Skeletal muscle satellite cell (primary cell): ENCODE data around the gene SEPTIN2.

Experiments
- H3K27me3 ChIP-seq: 2 replicates; pipeline ENCODE4 v1.7.0; 2013; ENCODE audit warnings: low read length; ENCODE audit not compliant: control insufficient read depth, insufficient read depth
- H3K36me3 ChIP-seq: 2 replicates; pipeline ENCODE4 v1.7.0; 2013; ENCODE audit warnings: mild to moderate bottlenecking, control low read depth, low read length; ENCODE audit not compliant: insufficient read depth
- H3K4me1 ChIP-seq: 2 replicates; pipeline ENCODE4 v1.7.0; 2013; ENCODE audit warnings: low read length; ENCODE audit not compliant: control insufficient read depth, insufficient read depth
- H3K4me2 ChIP-seq: 2 replicates; pipeline ENCODE4 v1.7.0; 2013; ENCODE audit warnings: mild to moderate bottlenecking, low read length
- H3K4me3 ChIP-seq: 2 replicates; pipeline ENCODE4 v1.7.0; 2013; ENCODE audit warnings: low read length
- H3K9ac ChIP-seq: 2 replicates; pipeline ENCODE4 v1.7.0; 2013; ENCODE audit warnings: mild to moderate bottlenecking, low read depth, low read length, moderate library complexity
- H3K9me3 ChIP-seq: replicated peaks from 2 replicates; pipeline ENCODE4 v1.7.0; 2013; ENCODE audit warnings: mild to moderate bottlenecking, control low read depth, low read length

Gene SEPTIN2

DNA sequence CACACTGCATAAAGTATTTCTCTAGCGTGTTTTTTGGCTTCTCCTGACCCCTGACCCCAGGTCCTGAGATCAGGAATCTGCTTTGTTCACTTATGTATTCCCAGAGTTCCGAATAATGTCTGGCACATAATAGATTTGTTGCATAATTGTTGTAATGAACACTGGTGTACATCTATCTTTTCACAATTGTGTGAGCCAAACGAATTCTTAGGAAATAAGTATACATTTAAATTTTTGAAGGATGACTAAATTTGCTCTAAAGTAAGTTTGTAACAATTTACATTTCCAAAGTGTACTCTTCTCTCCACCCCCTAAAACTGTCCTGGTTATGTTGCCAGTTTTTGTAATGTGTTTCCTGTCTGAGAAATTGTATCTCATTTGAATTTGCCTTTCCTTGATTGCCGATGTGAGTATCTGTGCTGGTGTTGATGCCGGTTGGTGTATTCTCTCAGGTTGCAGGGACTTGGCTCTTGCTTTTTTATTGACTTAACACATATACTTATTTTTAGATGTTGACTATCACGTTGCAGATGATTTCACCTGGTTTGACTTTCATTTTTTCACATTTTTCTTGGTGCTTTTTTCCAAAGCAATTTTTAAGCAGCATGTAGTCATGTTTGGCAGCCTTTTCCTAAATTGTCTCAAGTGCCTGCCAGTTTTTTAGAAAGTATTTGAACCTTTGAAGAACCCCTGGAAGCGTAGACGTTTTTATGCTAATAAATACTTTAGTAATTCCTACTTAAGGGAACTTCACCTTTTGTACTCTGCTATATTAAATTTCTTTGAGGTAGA lies 24.3 kb downstream of the SEPTIN2 start:
- Histone ChIP-seq H3K4me3 (no peak overlapping the region), H3K9me3 (no peaks in the 10 kb centered on the region), H3K36me3 (peaks cover 83% of the 10 kb centered on the region), H3K4me1 (peaks cover 11% of the 10 kb centered on the region), H3K27me3 (no peaks in the 10 kb centered on the region), H3K4me2 (no peak overlapping the region), H3K9ac (no peak overlapping the region)

DNA sequence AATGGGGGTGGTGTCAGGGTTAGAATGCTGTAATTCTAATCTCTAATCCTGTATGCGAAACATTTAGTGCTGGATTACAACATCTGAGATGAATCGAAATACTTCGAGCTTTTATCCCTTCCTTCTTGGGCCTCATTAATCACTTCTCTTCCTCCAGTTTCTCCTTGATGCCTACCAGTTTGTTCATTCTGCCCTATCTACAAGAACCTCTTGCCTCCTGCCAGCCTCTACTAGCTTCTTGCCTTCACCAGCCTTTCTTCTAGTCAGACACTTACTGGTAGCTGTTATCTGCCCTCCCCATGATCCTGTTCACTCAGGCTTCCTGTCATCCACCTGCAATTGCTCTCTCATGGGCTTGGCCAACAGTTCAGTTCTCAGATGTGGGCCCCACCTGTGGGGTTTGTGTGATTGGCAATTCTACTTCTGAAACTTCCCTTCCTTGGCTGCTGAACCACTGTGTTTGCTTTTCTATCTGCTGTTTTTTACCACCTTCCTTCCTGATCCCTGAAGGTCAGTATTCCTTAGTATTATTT lies 25.0 kb downstream of the SEPTIN2 start:
- peaks cover 82% of the 10 kb centered on the region for H3K36me3 ChIP-seq
- no peaks in the 10 kb centered on the region for H3K9me3 ChIP-seq
- no peak overlapping the region for H3K4me2 ChIP-seq
- H3K4me1 ChIP-seq, result peaks cover 11% of the 10 kb centered on the region
- no peak overlapping the region for H3K9ac ChIP-seq
- no peaks in the 10 kb centered on the region for H3K27me3 ChIP-seq
- H3K4me3 ChIP-seq, result no peak overlapping the region

DNA sequence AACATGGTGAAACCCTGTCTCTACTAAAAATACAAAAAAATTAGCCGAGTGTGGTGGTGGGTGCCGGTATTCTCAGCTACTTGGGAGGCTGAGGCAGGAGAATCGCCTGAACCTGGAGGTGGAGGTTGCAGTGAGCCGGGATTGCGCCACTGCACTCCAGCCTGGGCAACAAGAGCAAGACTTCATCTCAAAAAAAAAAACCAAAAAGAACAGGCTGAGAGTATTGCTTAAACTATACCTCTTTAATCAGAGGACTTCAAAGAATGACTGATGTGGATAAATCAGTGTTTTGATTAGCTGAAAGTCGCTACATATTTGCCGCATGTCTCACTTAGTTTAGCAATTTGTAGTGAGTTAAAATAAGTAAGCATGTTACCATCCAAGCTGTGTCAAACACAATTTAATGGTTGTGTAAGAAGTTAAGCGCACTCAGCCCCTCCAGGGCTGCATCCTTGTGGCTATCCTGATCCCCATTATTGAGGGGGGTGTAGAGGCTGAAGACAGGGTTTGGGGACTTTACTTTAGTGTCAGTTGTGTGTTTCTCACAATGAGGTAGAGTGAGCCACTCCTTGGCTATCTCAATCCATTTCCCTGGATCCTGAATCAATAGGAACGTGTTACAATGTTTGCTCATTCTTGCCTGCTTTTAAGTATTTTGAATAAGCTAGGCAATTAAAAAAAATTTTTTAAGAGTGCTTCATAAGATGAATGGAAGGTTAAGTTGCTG lies 29.4 kb downstream of the SEPTIN2 start:
- H3K27me3 ChIP-seq, result no peaks in the 10 kb centered on the region
- no peaks in the 10 kb centered on the region for H3K9me3 ChIP-seq
- peaks cover 3% of the 10 kb centered on the region for H3K4me1 ChIP-seq
- H3K36me3 ChIP-seq, result peaks cover 90% of the 10 kb centered on the region
- H3K9ac ChIP-seq, result no peak overlapping the region
- H3K4me3 ChIP-seq, result no peak overlapping the region
- H3K4me2 ChIP-seq, result no peak overlapping the region

DNA sequence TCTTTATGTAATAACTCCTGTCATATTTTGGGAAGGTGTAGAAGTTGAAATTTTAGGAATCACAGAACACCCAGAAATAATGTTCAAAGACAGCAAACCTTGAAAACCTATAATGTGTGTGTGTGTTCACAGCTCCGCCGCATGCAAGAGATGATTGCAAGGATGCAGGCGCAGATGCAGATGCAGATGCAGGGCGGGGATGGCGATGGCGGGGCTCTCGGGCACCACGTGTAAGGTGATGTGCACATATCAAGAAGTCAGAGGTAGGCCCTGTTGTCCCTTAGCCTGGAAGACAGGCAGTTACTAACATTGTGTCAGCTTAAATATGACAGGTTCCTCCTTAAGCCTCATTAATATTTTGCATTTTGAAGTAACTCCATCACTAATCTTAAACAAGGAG lies 34.2 kb downstream of the SEPTIN2 start:
- Histone ChIP-seq H3K9me3 (no peaks in the 10 kb centered on the region), H3K4me1 (peaks cover 1% of the 10 kb centered on the region), H3K36me3 (peaks cover 93% of the 10 kb centered on the region), H3K4me3 (no peak overlapping the region), H3K27me3 (no peaks in the 10 kb centered on the region), H3K9ac (no peak overlapping the region), H3K4me2 (no peak overlapping the region)

DNA sequence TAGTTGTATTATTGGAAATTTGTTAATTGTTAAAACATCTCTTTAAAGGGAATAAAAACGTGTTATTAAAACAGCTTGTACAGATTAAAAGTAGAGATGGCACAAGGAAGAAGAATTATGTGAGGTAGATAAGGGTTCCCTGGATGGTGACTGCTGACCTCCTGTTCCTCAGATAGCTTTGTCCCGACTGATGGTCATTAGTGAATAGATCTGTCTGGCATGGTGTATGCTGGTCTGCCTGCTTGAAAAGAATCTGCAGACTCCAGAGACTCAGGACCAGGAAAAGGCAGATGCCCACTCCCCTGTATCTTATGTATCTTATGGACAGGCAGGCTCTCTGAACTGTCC lies 34.8 kb downstream of the SEPTIN2 start:
- Histone ChIP-seq H3K27me3 (no peaks in the 10 kb centered on the region), H3K9me3 (no peaks in the 10 kb centered on the region), H3K9ac (no peak overlapping the region), H3K4me3 (no peak overlapping the region), H3K4me2 (no peak overlapping the region), H3K4me1 (peaks cover 5% of the 10 kb centered on the region), H3K36me3 (peaks cover 91% of the 10 kb centered on the region)

DNA sequence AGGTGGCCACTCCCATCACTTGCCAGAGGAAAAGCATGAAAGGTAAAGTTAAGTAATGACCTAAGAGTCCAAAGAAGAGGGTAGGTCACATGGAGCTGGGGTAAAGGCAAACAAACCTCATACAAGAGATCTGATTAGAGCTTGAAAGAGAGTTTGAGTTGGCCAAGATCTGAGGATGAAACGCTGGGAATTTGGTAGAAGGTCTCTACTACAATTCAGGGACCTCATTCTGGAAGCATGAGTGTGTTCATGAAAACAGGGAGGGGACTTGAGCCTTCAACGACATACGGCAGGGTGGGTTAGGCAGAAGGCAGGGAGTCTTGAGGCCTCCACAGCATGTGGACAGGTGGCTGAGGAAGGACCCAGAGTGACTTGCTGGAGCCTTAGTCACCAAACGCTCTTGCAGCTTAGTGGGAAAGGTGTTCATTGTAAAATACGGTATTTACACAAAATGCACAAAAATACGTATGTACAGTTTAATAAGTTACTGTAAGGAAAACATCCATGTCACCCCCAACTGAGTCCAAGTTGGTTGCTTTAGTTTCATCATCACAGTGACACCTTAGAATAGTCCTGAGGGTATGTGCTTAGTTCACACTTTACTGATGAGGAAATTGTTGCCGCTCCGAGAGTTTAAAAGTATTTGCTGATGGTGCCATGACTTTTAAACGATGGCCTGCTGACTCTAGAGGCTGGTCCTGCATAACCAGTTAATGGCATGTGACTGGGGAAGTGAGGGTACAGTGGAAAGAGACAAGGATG lies 35.3 kb downstream of the SEPTIN2 start:
- peaks cover 5% of the 10 kb centered on the region for H3K4me1 ChIP-seq
- H3K4me2 ChIP-seq, result no peak overlapping the region
- H3K9ac ChIP-seq, result no peak overlapping the region
- peaks cover 86% of the 10 kb centered on the region for H3K36me3 ChIP-seq
- no peak overlapping the region for H3K4me3 ChIP-seq
- H3K9me3 ChIP-seq, result no peaks in the 10 kb centered on the region
- no peaks in the 10 kb centered on the region for H3K27me3 ChIP-seq

DNA sequence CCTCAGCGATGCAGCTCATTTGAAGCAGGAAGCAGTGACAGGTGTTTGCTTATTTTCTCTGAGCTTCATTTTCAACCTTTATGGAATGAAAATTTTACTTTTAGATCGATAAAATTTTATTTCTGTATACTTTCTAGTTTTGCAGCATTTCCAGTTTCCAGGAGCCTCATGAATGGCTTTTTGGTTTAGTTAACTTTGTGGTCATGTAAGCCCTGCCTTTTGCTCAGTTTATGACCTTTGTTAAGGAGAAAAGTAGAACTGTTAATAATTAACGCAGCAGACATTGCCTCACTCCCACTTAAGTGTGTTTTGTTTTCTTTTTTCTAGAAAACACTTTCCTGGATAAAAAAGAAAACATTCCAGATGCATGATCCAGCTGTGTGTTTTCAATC lies 35.9 kb downstream of the SEPTIN2 start:
- Histone ChIP-seq H3K36me3 (peaks cover 81% of the 10 kb centered on the region), H3K9me3 (no peaks in the 10 kb centered on the region), H3K27me3 (no peaks in the 10 kb centered on the region), H3K4me1 (peaks cover 5% of the 10 kb centered on the region), H3K4me2 (no peak overlapping the region), H3K9ac (no peak overlapping the region), H3K4me3 (no peak overlapping the region)

DNA sequence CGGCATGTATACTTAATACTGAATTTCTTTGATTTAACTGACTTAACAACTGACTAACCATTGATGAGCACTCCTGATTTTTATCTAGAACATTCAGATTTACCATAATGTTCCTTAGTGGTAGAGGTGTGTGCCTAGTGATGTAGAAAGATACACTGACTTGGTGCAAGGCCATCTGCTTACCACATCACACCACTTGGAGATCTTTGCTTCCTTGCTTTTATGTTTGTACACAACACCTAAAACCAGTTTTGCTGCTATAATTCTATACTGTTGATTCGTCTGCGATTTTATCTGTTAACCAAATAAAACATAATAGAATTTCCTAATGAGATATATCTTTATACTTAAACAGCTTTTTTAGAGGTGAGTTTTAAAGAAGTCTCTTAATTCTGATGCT lies 36.5 kb downstream of the SEPTIN2 start:
- H3K27me3 ChIP-seq, result no peaks in the 10 kb centered on the region
- no peak overlapping the region for H3K9ac ChIP-seq
- H3K4me1 ChIP-seq, result peaks cover 8% of the 10 kb centered on the region
- no peaks in the 10 kb centered on the region for H3K9me3 ChIP-seq
- no peak overlapping the region for H3K4me3 ChIP-seq
- peaks cover 75% of the 10 kb centered on the region for H3K36me3 ChIP-seq
- H3K4me2 ChIP-seq, result no peak overlapping the region

DNA sequence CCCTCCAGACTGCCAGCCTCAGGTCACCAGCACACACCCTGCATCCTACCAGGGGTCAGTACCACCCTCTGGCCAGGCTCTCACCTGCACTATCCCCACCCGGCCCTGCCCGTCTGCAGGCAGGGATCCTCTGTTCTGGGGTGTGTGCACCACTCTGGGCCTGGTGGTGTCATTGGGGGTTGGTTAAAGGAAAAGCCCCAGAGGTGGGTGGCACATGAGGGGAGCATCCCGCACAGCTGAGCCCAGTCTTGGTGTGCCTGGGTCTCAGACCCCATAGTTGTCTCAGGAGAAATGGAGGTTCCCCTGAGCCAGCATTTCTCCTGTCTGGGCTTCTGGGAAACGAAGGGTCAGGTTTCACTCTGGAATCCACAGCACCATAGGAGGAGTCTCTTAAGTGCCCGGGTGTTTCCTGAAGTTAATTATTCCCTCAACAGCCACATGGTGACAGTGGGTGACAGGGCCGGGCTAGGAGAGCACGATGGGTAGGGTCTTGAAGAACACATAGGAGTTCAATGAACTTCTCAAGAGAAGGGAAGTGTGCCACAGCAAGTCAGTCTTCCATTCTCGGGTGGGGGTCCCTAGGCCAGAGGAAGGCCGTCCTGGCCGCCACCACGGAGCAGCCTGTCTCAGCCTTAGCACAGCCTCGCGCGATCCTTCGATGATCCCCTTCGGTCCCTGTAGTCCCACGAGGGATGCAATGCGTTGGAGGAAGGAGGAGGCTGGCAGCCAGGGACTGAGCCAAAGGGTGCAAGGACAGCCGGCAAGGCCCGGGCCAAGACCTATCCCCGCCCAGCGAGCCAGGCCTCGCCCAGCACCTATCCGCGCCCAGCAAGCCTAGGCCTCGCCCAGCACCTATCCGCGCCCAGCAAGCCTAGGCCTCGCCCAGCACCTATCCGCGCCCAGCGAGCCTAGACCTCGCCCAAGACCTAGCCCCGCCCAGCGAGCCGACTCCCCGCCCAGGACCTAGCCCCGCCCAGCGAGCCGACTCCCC lies 39.2 kb downstream of the SEPTIN2 start:
- H3K4me1 ChIP-seq, result peaks cover 16% of the 10 kb centered on the region
- no peaks in the 10 kb centered on the region for H3K27me3 ChIP-seq
- no peaks in the 10 kb centered on the region for H3K9me3 ChIP-seq
- peak overlapping the region; percentile 38 for H3K4me2 ChIP-seq
- peaks cover 51% of the 10 kb centered on the region for H3K36me3 ChIP-seq
- H3K4me3 ChIP-seq, result no peak overlapping the region
- H3K9ac ChIP-seq, result no peak overlapping the region

DNA sequence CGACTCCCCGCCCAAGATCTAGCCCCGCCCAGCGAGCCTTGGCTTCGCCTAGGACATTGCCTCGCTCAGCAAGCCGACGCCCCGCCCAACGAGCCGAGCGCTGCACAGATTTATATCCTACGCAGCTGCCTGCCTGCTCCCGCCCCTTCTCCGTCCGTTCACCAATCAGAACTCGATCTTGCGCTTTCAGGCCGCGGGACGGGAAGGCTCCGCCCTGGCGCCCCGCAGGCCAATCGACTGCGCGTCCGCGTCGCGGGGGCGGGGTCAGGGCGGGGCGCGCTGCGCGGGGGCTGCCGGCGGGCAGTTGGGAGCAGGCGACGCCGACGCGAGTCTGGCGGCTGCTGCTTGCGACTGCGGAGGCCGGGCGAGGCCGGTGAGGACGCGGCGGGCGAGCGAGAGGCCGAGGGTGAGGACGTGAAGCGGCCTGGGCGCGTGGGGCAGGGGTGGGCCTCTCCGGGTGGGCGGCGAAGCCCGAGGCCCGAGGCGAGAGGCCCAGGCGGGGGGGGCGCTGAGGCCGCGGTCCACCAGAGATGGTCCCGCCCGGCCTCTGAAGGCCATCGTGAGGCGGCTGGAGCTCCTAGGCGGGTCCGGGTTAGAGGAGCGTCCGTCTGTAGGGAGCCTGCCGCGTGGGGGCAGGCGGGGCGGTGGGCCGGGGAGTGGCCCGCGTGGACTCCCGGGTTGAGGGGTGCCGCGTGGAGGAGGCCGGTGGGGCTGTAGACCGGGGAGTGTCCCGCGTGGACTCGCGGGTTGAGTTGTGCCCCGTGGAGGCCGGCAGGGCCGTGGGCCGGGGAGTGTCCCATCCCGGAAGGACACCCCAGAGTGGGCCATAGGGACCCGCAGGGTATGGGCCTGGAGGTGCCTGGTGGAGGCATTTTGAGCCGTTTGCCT lies 40.5 kb downstream of the SEPTIN2 start, which contains the start of gene FARP2:
Gene FARP2 (plus strand): TSS at position 303 of the 888 bp plus-strand sequence. CDS start 16,823 bp downstream, outside the sequence.
- Histone ChIP-seq H3K9me3 (no peaks in the 10 kb centered on the region), H3K4me1 (peaks cover 16% of the 10 kb centered on the region), H3K27me3 (no peaks in the 10 kb centered on the region), H3K4me3 (peak within 1 kb of the TSS; percentile 95), H3K4me2 (peak within 1 kb of the TSS; percentile 91), H3K9ac (peak within 1 kb of the TSS; percentile 94), H3K36me3 (peaks cover 39% of the 10 kb centered on the region)
